H1 (cell line): Measurements from ENCODE around the gene PIGM. TPM values are rescaled to one million over a fixed set of nuclear protein-coding genes. Genes with fewer than 3 reads are reported as not detected.

Source experiments
- CTCF ChIA-PET: fragments of 300-600 bp; sonication (Branson Sonifier 250); formaldehyde crosslinking; loops from one replicate; lab custom pipeline; 2021; ENCODE audit not compliant: partially characterized antibody; lab: Charles Lee
- POLR2A ChIA-PET: fragments of 300-600 bp; sonication (Branson Sonifier 250); formaldehyde crosslinking; loops from one replicate; lab custom pipeline; 2021; ENCODE audit warnings: inconsistent platforms; ENCODE audit not compliant: partially characterized antibody; lab: Charles Lee
- DNase-seq, 2 experiments: peaks; one replicate each; pipeline versions ENCODE4 v3.0.0 to v3.0.0-alpha.2; 2010 to 2022; ENCODE audit warnings: low spot score in 2 of 2, low read depth in 1 of 2, mixed read lengths in 1 of 2
- FAIRE-seq: peaks from 2 replicates; lab custom pipeline; 2011; peaks lifted over from hg19 to GRCh38; lab: Jason Lieb, UNC
- H2AFZ ChIP-seq: 2 replicates; pipeline ENCODE4 v1.8.1; 2012; ENCODE audit warnings: low read length, inconsistent platforms
- H2AK5ac ChIP-seq: 2 replicates; pipeline ENCODE4 v1.6.1; 2013; ENCODE audit warnings: low read depth, low read length
- H2BK120ac ChIP-seq: replicated peaks from 2 replicates; pipeline ENCODE3; 2013; ENCODE audit warnings: low read depth, low read length, inconsistent platforms
- H2BK12ac ChIP-seq: 2 replicates; pipeline ENCODE4 v1.6.1; 2013; ENCODE audit warnings: low read depth, low read length
- H2BK15ac ChIP-seq: 2 replicates; pipeline ENCODE4 v1.6.1; 2013; ENCODE audit warnings: low read length
- H2BK20ac ChIP-seq: 2 replicates; pipeline ENCODE4 v1.6.1; 2013; ENCODE audit warnings: low read length
- H2BK5ac ChIP-seq: 2 replicates; pipeline ENCODE4 v1.6.1; 2013; ENCODE audit warnings: low read depth, low read length
- H3K14ac ChIP-seq: 2 replicates; pipeline ENCODE4 v1.6.1; 2013; ENCODE audit warnings: inconsistent platforms; ENCODE audit not compliant: insufficient read length
- H3K18ac ChIP-seq: 2 replicates; pipeline ENCODE4 v1.6.1; 2013; ENCODE audit warnings: low read length; ENCODE audit errors: extremely low read depth
- H3K23ac ChIP-seq: 2 replicates; pipeline ENCODE4 v1.6.1; 2013; ENCODE audit warnings: inconsistent platforms; ENCODE audit not compliant: insufficient read length
- H3K23me2 ChIP-seq: 2 replicates; pipeline ENCODE4 v1.6.1; 2013; ENCODE audit warnings: low read depth, low read length
- H3K27ac ChIP-seq: 2 replicates; pipeline ENCODE4 v1.6.1; 2011; ENCODE audit warnings: low read depth, low read length, inconsistent platforms
- H3K27me3 ChIP-seq, 4 experiments: replicated peaks in 1 of 4; 1 replicate in 1 of 4; 2 replicates in 3 of 4; pipeline versions ENCODE4 v1.6.1 to v1.8.1; 2011 to 2013; ENCODE audit warnings: low read length in 3 of 4, mild to moderate bottlenecking in 3 of 4, inconsistent platforms in 2 of 4, mixed read lengths in 2 of 4, moderate library complexity in 1 of 4; ENCODE audit not compliant: control insufficient read depth in 3 of 4, insufficient read depth in 3 of 4; ENCODE audit errors: extremely low read depth in 1 of 4
- H3K36me3 ChIP-seq, 4 experiments: 2 replicates each; pipeline versions ENCODE4 v1.6.1 to v1.8.1; 2011 to 2013; ENCODE audit warnings: mild to moderate bottlenecking in 4 of 4, low read length in 3 of 4, moderate library complexity in 2 of 4, control low read depth in 1 of 4, inconsistent platforms in 1 of 4; ENCODE audit not compliant: insufficient read depth in 4 of 4, control insufficient read depth in 2 of 4
- H3K4ac ChIP-seq: replicated peaks from 2 replicates; pipeline ENCODE3; 2013; ENCODE audit warnings: low read length, low read depth, mixed read lengths, inconsistent platforms; ENCODE audit not compliant: insufficient read length
- H3K4me1 ChIP-seq, 4 experiments: replicated peaks in 1 of 4; 1 replicate in 1 of 4; 2 replicates in 3 of 4; pipeline versions ENCODE4 v1.6.1 to v1.8.1; 2011 to 2013; ENCODE audit warnings: low read length in 3 of 4, inconsistent platforms in 2 of 4, mixed read lengths in 1 of 4; ENCODE audit not compliant: insufficient read depth in 4 of 4, control insufficient read depth in 3 of 4
- H3K4me2 ChIP-seq, 2 experiments: 2 replicates each; pipeline versions ENCODE4 v1.6.1 to v1.8.1; 2011 to 2013; ENCODE audit warnings: low read depth in 2 of 2, low read length in 2 of 2, control low read depth in 1 of 2, inconsistent platforms in 1 of 2, mild to moderate bottlenecking in 1 of 2; ENCODE audit not compliant: insufficient read depth in 1 of 2
- H3K4me3 ChIP-seq, 4 experiments: fragments of 200-600, 300-600 bp in 1 of 4; sonication (generic), shearing (Covaris generic), sonication (Bioruptor Twin) in 1 of 4; 2 replicates each; pipeline versions ENCODE4 v1.5.1 to v1.8.1; 2011 to 2016; ENCODE audit warnings: low read length in 4 of 4, low read depth in 3 of 4, control low read depth in 2 of 4, inconsistent platforms in 2 of 4, mild to moderate bottlenecking in 2 of 4, mixed read lengths in 1 of 4, moderate library complexity in 1 of 4; ENCODE audit not compliant: insufficient read depth in 2 of 4; ENCODE audit errors: extremely low read depth in 1 of 4
- H3K56ac ChIP-seq: replicated peaks from 2 replicates; pipeline ENCODE3; 2013; ENCODE audit warnings: low read depth, mild to moderate bottlenecking, mixed read lengths, low read length, inconsistent platforms; ENCODE audit not compliant: insufficient read length
- H3K79me1 ChIP-seq: 2 replicates; pipeline ENCODE4 v1.6.1; 2013; ENCODE audit warnings: low read depth, low read length, control low read depth
- H3K79me2 ChIP-seq, 2 experiments: 2 replicates each; pipeline versions ENCODE4 v1.6.1 to v1.8.1; 2012 to 2013; ENCODE audit warnings: low read length in 2 of 2, mild to moderate bottlenecking in 2 of 2, inconsistent platforms in 1 of 2; ENCODE audit not compliant: insufficient read depth in 2 of 2, control insufficient read depth in 1 of 2
- H3K9ac ChIP-seq, 4 experiments: replicated peaks in 1 of 4; 1 replicate in 1 of 4; 2 replicates in 3 of 4; pipeline versions ENCODE4 v1.6.1 to v1.8.1; 2011 to 2013; ENCODE audit warnings: low read depth in 3 of 4, low read length in 3 of 4, control low read depth in 2 of 4, mild to moderate bottlenecking in 2 of 4, moderate library complexity in 2 of 4, inconsistent platforms in 1 of 4; ENCODE audit errors: extremely low read depth in 1 of 4
- H3K9me3 ChIP-seq, 2 experiments: 2 replicates each; pipeline versions ENCODE4 v1.6.1 to v1.8.1; 2012 to 2013; ENCODE audit warnings: mild to moderate bottlenecking in 2 of 2, moderate library complexity in 2 of 2, control low read depth in 1 of 2, inconsistent platforms in 1 of 2, low read depth in 1 of 2, low read length in 1 of 2, mixed read lengths in 1 of 2; ENCODE audit not compliant: insufficient read depth in 2 of 2
- H4K20me1 ChIP-seq, 2 experiments: replicated peaks in 1 of 2; 2 replicates each; pipeline versions ENCODE3 to v1.8.1; 2011 to 2013; ENCODE audit warnings: inconsistent platforms in 2 of 2, low read length in 2 of 2, mild to moderate bottlenecking in 1 of 2; ENCODE audit not compliant: insufficient read depth in 2 of 2, control insufficient read depth in 1 of 2
- H4K5ac ChIP-seq: 2 replicates; pipeline ENCODE4 v1.6.1; 2013; ENCODE audit warnings: low read length, low read depth, mixed read lengths, inconsistent platforms; ENCODE audit not compliant: insufficient read length
- H4K8ac ChIP-seq: 2 replicates; pipeline ENCODE4 v1.8.0; 2013; ENCODE audit warnings: mild to moderate bottlenecking, moderate library complexity, low read length, inconsistent platforms; ENCODE audit not compliant: insufficient read depth; ENCODE audit errors: extremely low read depth
- H4K91ac ChIP-seq: replicated peaks from 2 replicates; pipeline ENCODE3; 2013; ENCODE audit warnings: low read length, mixed read lengths, inconsistent platforms; ENCODE audit not compliant: insufficient read length
- KDM1A ChIP-seq: fragments of 200-600, 300-600 bp; sonication (generic); IDR thresholded peaks from 2 replicates; pipeline ENCODE4 v1.7.1; 2016; ENCODE audit warnings: mild to moderate bottlenecking, low read length, borderline replicate concordance
- WGBS, 2 experiments: shearing (Covaris generic) in 1 of 2; methylation state at CpG; one replicate each; pipeline versions ENCODE4 v1.1.6 to v1.1.7; 2013 to 2015; ENCODE audit warnings: low lambda C conversion rate in 2 of 2, mixed read lengths in 2 of 2, inconsistent platforms in 1 of 2, low coverage in 1 of 2, missing lambda C conversion rate in 1 of 2; ENCODE audit not compliant: insufficient replicate concordance in 2 of 2, insufficient coverage in 1 of 2, insufficient read length in 1 of 2; ENCODE audit errors: extremely low coverage in 1 of 2, missing lambda C conversion rate in 1 of 2; 5-methylcytosine and 5-hydroxymethylcytosine counted together
- polyA plus RNA-seq, 7 experiments: library from polyadenylated mRNA; depleted of rRNA in 3 of 7; stranded (reverse) in 5 of 7; unstranded in 2 of 7; fragments of >200 nt in 5 of 7; fragments of 200-250 nt in 2 of 7; gene quantifications; 1 replicate in 5 of 7; 2 replicates in 1 of 7; 4 replicates in 1 of 7; pipeline versions ENCODE4 v1.2.1 to v1.2.3, GENCODE V29; 2011 to 2013; ENCODE audit warnings: missing spikeins in 2 of 7, mixed read lengths in 2 of 7
- total RNA-seq: library from RNA; stranded (reverse); fragmentation: NEBNext Ultra II Directional; extraction: Animal tissue kit (Norgen Biotek cat#: 25700); gene quantifications from 2 replicates; pipeline ENCODE4 v1.2.1, GENCODE V29; 2021

The PIGM gene
- total and polyA plus RNA-seq, 2 of the 8 experiments (the other 6 are each of a cell fraction or from before 2014, with no cell fraction given): 5.4 to 6.0 TPM

DNA sequence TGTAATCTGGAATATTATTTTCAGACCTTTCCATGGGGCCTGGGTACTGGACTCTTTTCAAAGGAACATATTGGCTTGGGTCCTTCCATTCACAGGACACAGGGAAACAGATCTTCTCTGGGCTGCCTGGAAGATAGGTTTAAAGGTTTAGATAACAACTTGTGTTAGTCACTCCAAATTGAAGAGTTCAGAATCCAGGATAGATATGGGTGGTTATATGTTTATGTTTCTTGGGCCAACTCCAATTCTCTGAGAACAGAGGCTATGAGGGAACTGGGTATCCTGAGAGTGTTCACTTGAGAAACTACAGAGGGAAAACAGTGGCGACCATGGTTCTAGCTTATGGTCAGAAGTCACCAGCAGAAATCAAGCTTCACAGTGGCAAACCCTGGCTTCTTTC is 8.7 kb upstream of the PIGM start:
- H3K27me3 ChIP-seq: no peaks in the 10 kb centered on the region; a peak in 3 of 7 replicates
- H2AFZ ChIP-seq: no peak overlapping the region
- H3K9me3 ChIP-seq: no peaks in the 10 kb centered on the region
- H3K9ac ChIP-seq: no peak overlapping the region; a peak in 1 of 7 replicates
- H3K4me1 ChIP-seq: no peaks in the 10 kb centered on the region
- H3K4ac ChIP-seq: no peak overlapping the region
- H3K23ac ChIP-seq: no peak overlapping the region
- H4K91ac ChIP-seq: no peak overlapping the region
- ChIA-PET CTCF (interaction anchor here (1.7 to 46.4 kb wide), 3 partner anchors 9 to 34 kb away, joined by 4 to 1874 read pairs (median 7); partner anchors contain the start of genes IGSF8, KCNJ10, KCNJ9 and PIGM), POLR2A (interaction anchor here (1.1 to 1.2 kb wide), 2 partner anchors 9 to 10 kb away, joined by 3 to 6 read pairs; partner anchors contain the start of gene PIGM)
- H3K14ac ChIP-seq: no peak overlapping the region
- H2BK12ac ChIP-seq: no peak overlapping the region
- H3K79me1 ChIP-seq: no peaks in the 10 kb centered on the region; the same call in 1 of the 2 replicates
- H3K79me2 ChIP-seq: no peaks in the 10 kb centered on the region
- no peak for DNase-seq
- TF ChIP-seq KDM1A: no peak
- TF ChIP-seq, all 59 proteins: peak for 0
- H2BK5ac ChIP-seq: no peak overlapping the region
- H3K23me2 ChIP-seq: no peaks in the 10 kb centered on the region; the same call in 1 of the 2 replicates
- no peak overlapping the region for H2BK15ac ChIP-seq
- H3K4me2 ChIP-seq: no peak overlapping the region
- no peak overlapping the region for H3K56ac ChIP-seq
- no peaks in the 10 kb centered on the region for H3K36me3 ChIP-seq
- no peak overlapping the region for H4K8ac ChIP-seq
- no peaks in the 10 kb centered on the region for H4K20me1 ChIP-seq
- no peak overlapping the region for H3K18ac ChIP-seq
- no peak overlapping the region for H2AK5ac ChIP-seq
- no peak for FAIRE-seq
- no peak overlapping the region for H2BK20ac ChIP-seq
- H4K5ac ChIP-seq: no peak overlapping the region
- H3K4me3 ChIP-seq: no peak overlapping the region
- WGBS, 2 experiments: 79% methylated on average over 1 of the region's 1 CpG; no CpG with 5 or more reads in 1 of the 2 experiments
- no peak overlapping the region for H2BK120ac ChIP-seq
- H3K27ac ChIP-seq: no peak overlapping the region
